Measurements from ENCODE around the gene FILIP1L. TPM values are rescaled to one million over a fixed set of nuclear protein-coding genes. Genes with fewer than 3 reads are reported as not detected.

Gene FILIP1L
- total RNA-seq, 1 donor from 2014 or later = 47.0 TPM

DNA sequence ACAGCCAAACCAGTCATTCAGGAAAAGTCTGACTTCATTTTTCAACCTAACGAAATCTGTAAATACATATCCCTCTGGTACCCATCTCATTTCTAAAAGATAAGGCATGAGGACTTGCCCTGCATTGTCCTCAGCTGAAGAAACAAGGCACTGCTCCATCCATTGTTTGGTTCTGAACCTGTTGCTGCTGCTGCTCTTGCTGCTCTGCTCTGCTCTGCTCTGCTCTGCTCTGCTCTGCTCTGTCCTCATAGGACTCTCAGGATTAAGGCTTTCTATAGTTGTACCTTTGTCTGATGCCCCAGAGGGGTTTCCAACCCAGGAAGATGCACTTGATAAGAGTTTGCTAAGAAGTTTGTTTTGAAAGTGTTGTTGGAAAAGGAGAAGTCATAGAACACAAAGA is 258.4 kb downstream of the FILIP1L start:
- Mint-ChIP-seq H3K36me3 (ENCODE audit: unreplicated experiment) (peaks cover 46% of the 10 kb centered on the region), H3K4me3 (ENCODE audit: unreplicated experiment) (no peak overlapping the region)

DNA sequence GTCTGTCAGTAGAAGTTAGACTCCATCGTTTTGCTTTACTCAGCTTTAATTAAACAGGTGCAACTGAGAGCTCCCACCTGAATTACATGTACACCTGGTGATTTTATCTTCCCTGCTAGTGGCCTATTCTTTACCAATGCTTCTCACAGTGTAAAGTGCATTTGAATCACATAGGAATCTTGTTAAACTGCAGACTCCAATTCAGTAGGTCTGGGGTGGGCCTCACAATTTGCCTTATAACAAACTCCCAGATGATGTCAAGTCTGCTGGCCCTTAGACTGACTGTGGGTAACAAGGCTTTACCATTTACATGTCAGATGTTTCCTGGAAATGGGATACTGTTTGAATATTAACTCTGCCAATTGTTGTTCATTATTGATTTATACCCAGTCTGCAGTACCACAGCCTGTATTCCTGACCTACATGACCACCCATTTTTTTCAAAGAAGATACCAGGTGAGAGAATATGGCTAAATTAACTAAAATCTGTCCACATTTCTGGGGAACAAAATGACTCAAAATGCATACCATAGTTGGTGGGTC is 259.5 kb downstream of the FILIP1L start:
- TF ChIP-seq, protein P1, sequence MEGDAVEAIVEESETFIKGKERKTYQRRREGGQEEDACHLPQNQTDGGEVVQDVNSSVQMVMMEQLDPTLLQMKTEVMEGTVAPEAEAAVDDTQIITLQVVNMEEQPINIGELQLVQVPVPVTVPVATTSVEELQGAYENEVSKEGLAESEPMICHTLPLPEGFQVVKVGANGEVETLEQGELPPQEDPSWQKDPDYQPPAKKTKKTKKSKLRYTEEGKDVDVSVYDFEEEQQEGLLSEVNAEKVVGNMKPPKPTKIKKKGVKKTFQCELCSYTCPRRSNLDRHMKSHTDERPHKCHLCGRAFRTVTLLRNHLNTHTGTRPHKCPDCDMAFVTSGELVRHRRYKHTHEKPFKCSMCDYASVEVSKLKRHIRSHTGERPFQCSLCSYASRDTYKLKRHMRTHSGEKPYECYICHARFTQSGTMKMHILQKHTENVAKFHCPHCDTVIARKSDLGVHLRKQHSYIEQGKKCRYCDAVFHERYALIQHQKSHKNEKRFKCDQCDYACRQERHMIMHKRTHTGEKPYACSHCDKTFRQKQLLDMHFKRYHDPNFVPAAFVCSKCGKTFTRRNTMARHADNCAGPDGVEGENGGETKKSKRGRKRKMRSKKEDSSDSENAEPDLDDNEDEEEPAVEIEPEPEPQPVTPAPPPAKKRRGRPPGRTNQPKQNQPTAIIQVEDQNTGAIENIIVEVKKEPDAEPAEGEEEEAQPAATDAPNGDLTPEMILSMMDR (IDR thresholded peaks at IDR 0.05) = no peak
- H3K4me1 Mint-ChIP-seq (ENCODE audit: unreplicated experiment) = peaks cover 34% of the 10 kb centered on the region
- no peaks in the 10 kb centered on the region for H3K9me3 Mint-ChIP-seq (ENCODE audit: unreplicated experiment)
- no peaks in the 10 kb centered on the region for H3K27me3 Mint-ChIP-seq (ENCODE audit: unreplicated experiment)
- no peak for DNase-seq (ENCODE audit: extremely low spot score, unreplicated experiment)
- H3K4me3 Mint-ChIP-seq (ENCODE audit: unreplicated experiment) = no peak overlapping the region
- H3K36me3 Mint-ChIP-seq (ENCODE audit: unreplicated experiment) = peaks cover 43% of the 10 kb centered on the region
- no peak overlapping the region for H3K27ac Mint-ChIP-seq (ENCODE audit: unreplicated experiment)

More for the DNA sequence above, 258.4 kb downstream of the FILIP1L start:
- H3K27ac Mint-ChIP-seq (ENCODE audit: unreplicated experiment) = peak overlapping the region; percentile 43
- no peaks in the 10 kb centered on the region for H3K9me3 Mint-ChIP-seq (ENCODE audit: unreplicated experiment)
- TF ChIP-seq, protein P1 (IDR thresholded peaks at IDR 0.05) = no peak
- H3K27me3 Mint-ChIP-seq (ENCODE audit: unreplicated experiment) = no peaks in the 10 kb centered on the region
- H3K4me1 Mint-ChIP-seq (ENCODE audit: unreplicated experiment) = peaks cover 45% of the 10 kb centered on the region
- no peak for DNase-seq (ENCODE audit: extremely low spot score, unreplicated experiment)

DNA sequence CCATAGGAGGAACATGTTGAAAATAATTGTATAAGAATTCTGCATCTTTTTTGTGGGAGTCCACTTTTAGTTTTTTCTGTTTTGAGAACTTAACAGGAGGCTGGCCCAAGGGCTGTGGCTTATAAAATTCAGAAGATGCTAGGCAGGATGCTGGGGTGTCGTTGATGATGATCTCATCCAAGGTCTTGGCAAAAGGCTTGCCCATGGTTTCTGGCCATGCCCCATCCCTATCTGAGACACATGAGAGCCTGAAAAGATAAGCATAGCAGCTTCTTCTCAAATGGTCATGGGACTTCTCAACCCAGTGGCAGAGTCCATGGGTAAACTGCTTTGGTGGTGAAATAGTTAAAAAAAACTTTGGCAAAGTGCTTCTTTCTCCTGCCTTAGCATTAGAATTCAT is 261.4 kb downstream of the FILIP1L start:
- Mint-ChIP-seq H3K9me3 (ENCODE audit: unreplicated experiment) (no peaks in the 10 kb centered on the region), H3K27me3 (ENCODE audit: unreplicated experiment) (no peaks in the 10 kb centered on the region), H3K4me3 (ENCODE audit: unreplicated experiment) (no peak overlapping the region), H3K4me1 (ENCODE audit: unreplicated experiment) (peaks cover 24% of the 10 kb centered on the region), H3K36me3 (ENCODE audit: unreplicated experiment) (peaks cover 45% of the 10 kb centered on the region), H3K27ac (ENCODE audit: unreplicated experiment) (peak overlapping the region; percentile 8)
- TF ChIP-seq, protein P1 (IDR thresholded peaks at IDR 0.05) = no peak
- DNase-seq (ENCODE audit: extremely low spot score, unreplicated experiment) = no peak

DNA sequence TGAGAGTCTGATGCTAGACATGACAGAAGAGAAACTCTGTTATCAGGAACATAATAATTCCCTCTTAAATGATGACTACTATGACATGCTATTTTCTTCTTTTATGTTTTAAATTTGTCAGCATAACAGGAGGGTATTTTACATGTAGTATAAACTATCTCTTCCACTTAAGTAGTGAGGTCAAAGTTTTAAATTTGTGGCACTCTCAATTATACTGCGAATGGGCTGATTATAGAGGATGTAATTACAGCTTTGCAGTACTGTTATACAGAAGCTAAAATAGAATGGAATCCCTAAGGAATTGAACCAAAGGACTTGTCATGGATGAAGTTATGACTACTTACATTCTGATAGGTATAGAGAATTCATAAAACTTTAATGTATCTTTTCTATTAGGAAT is 262.3 kb downstream of the FILIP1L start:
- H3K27me3 Mint-ChIP-seq (ENCODE audit: unreplicated experiment) = no peaks in the 10 kb centered on the region

DNA sequence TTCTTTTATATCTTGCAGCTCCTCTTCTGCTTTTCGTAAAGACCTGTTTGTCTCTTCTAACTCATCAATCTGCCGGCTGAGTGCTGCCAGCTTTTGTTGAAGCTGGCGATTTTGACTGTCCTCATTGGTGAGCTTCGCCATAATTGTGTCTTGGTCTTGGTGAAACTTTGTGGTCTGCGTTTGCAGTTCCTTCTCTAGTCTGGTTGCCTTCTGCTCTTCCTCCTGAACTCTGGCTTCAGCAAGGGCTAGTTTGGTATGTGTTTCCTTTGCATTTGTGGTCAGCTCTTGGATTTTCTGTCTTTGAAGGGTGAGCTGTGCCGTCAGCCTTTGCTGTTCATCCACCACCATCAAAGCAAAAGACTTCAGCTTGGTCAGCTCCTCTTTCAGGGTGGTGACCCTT is 263.7 kb downstream of the FILIP1L start:
- no peak for DNase-seq (ENCODE audit: extremely low spot score, unreplicated experiment)
- no peaks in the 10 kb centered on the region for H3K27me3 Mint-ChIP-seq (ENCODE audit: unreplicated experiment)
- peaks cover 26% of the 10 kb centered on the region for H3K4me1 Mint-ChIP-seq (ENCODE audit: unreplicated experiment)
- no peaks in the 10 kb centered on the region for H3K9me3 Mint-ChIP-seq (ENCODE audit: unreplicated experiment)
- peaks cover 40% of the 10 kb centered on the region for H3K36me3 Mint-ChIP-seq (ENCODE audit: unreplicated experiment)
- H3K4me3 Mint-ChIP-seq (ENCODE audit: unreplicated experiment) = no peak overlapping the region
- TF ChIP-seq, protein P1 (IDR thresholded peaks at IDR 0.05) = no peak
- H3K27ac Mint-ChIP-seq (ENCODE audit: unreplicated experiment) = no peak overlapping the region

More for the DNA sequence above, 262.3 kb downstream of the FILIP1L start:
- Mint-ChIP-seq H3K4me1 (ENCODE audit: unreplicated experiment) (peaks cover 25% of the 10 kb centered on the region), H3K36me3 (ENCODE audit: unreplicated experiment) (peaks cover 43% of the 10 kb centered on the region), H3K27ac (ENCODE audit: unreplicated experiment) (no peak overlapping the region), H3K4me3 (ENCODE audit: unreplicated experiment) (no peak overlapping the region), H3K9me3 (ENCODE audit: unreplicated experiment) (no peaks in the 10 kb centered on the region)
- DNase-seq (ENCODE audit: extremely low spot score, unreplicated experiment) = no peak
- TF ChIP-seq, protein P1 (IDR thresholded peaks at IDR 0.05) = no peak
